ENCODE measurements around the gene SEZ6L.

SEZ6L gene

DNA sequence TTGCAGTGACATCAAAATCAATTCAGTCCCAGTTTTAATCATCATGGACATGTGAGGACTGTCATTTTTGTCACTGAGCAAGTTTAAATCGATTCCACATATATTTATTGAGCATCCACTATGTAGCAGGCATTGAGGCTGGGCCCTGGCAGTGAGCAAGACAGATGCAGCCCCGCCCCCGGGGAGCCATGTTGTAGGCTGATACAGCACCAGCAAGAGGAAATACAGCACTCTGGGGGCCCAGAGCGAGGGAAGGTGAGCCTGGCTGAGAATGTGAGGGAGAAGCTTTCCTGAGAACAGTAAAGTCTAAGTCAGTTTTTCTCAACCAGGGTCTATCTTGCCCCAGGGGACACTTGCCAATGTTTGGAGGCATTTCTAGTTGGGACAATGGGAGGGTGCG is 151.2 kb downstream of the SEZ6L start:
- H3K9ac ChIP-seq (ENCODE audit: low read depth, low read length, poor library complexity): no peak overlapping the region
- no peak overlapping the region for H3K23ac ChIP-seq (ENCODE audit: low read depth, low read length, poor library complexity)
- no peak overlapping the region for H4K91ac ChIP-seq (ENCODE audit: low read depth, low read length, poor library complexity)
- no CpG with 5 or more reads among the region's 5 CpGs for WGBS, 2 donors (ENCODE audit: extremely low coverage in 2 of 2, insufficient read length in 2 of 2, insufficient replicate concordance in 1 of 2)
- H3K36me3 ChIP-seq (replicated peaks in 1 of 2; ENCODE audit: control insufficient read depth in 2 of 2, insufficient read depth in 2 of 2, low read length in 2 of 2): no peaks in the 10 kb centered on the region
- no peak overlapping the region for H3K27ac ChIP-seq (replicated peaks; ENCODE audit: low read length)
- no peak overlapping the region for H2AK5ac ChIP-seq (ENCODE audit: low read depth, low read length)
- DNase-seq (ENCODE audit: low spot score): no peak
- H3K27me3 ChIP-seq (ENCODE audit: control insufficient read depth in 3 of 3, insufficient read depth in 3 of 3, low read depth in 1 of 3, low read length in 3 of 3): peaks cover 0 to 10% (median 0%) of the 10 kb centered on the region in 3 experiments
- H3K14ac ChIP-seq (ENCODE audit: low read length): no peak overlapping the region
- no peak overlapping the region for H3K18ac ChIP-seq (ENCODE audit: low read length)
- no peak overlapping the region for H2AFZ ChIP-seq (ENCODE audit: low read length)
- H3K4me2 ChIP-seq (ENCODE audit: insufficient read depth, low read length, poor library complexity, severe bottlenecking): no peak overlapping the region
- H2BK15ac ChIP-seq (ENCODE audit: low read length): no peak overlapping the region
- no peak overlapping the region for H2BK12ac ChIP-seq (ENCODE audit: low read length)
- H3K4ac ChIP-seq (ENCODE audit: low read length): no peak overlapping the region
- H3K4me3 ChIP-seq (ENCODE audit: low read length in 2 of 2): no peak overlapping the region
- H2BK120ac ChIP-seq (ENCODE audit: low read depth, low read length): no peak overlapping the region
- peaks cover 0 to 2% of the 10 kb centered on the region in 2 donors for H3K4me1 ChIP-seq (ENCODE audit: control insufficient read depth in 2 of 2, insufficient read depth in 1 of 2, low read depth in 1 of 2, low read length in 2 of 2)
- no peak overlapping the region for H4K8ac ChIP-seq (ENCODE audit: low read depth, low read length)
- H3K79me1 ChIP-seq (ENCODE audit: low read depth, low read length): no peaks in the 10 kb centered on the region
- H3K9me3 ChIP-seq (replicated peaks in 1 of 2; ENCODE audit: control insufficient read depth in 2 of 2, insufficient read depth in 1 of 2, low read depth in 1 of 2, low read length in 2 of 2): no peaks in the 10 kb centered on the region
- no peak overlapping the region for H2BK5ac ChIP-seq (ENCODE audit: low read length)

DNA sequence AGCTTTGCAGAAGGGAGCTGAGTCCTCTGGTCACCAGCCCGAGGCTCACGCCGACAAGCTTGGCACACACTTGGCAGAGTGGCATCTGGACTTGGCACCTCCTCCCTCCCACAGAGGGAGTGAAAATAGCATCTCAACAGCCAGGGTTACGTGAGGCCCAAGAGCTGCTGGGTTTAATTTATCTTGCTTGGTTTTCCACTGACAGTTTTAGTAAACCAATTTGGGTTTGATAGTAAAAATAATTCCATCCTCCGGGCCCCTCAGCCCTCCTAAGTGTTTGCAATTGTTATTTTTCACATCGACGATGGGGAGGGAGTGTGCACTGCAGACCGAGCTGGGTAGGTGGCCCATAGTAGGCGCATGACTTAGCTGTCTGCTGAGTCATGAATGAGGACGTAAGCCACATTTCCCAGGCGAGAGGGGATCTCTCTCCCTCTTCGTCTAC is 152.2 kb downstream of the SEZ6L start:
- Histone ChIP-seq H3K14ac (ENCODE audit: low read length) (no peak overlapping the region), H4K8ac (ENCODE audit: low read depth, low read length) (no peak overlapping the region), H3K9ac (ENCODE audit: low read depth, low read length, poor library complexity) (no peak overlapping the region), H2BK15ac (ENCODE audit: low read length) (no peak overlapping the region), H3K18ac (ENCODE audit: low read length) (no peak overlapping the region), H3K9me3 (replicated peaks in 1 of 2; ENCODE audit: control insufficient read depth in 2 of 2, insufficient read depth in 1 of 2, low read depth in 1 of 2, low read length in 2 of 2) (no peaks in the 10 kb centered on the region), H2AK5ac (ENCODE audit: low read depth, low read length) (no peak overlapping the region), H3K27me3 (ENCODE audit: control insufficient read depth in 3 of 3, insufficient read depth in 3 of 3, low read depth in 1 of 3, low read length in 3 of 3) (peaks cover 0 to 10% (median 0%) of the 10 kb centered on the region in 3 experiments), H2AFZ (ENCODE audit: low read length) (no peak overlapping the region), H3K79me1 (ENCODE audit: low read depth, low read length) (no peaks in the 10 kb centered on the region), H3K4ac (ENCODE audit: low read length) (no peak overlapping the region), H3K27ac (replicated peaks; ENCODE audit: low read length) (no peak overlapping the region), H2BK5ac (ENCODE audit: low read length) (no peak overlapping the region), H3K4me2 (ENCODE audit: insufficient read depth, low read length, poor library complexity, severe bottlenecking) (no peak overlapping the region), H2BK120ac (ENCODE audit: low read depth, low read length) (no peak overlapping the region), H3K36me3 (replicated peaks in 1 of 2; ENCODE audit: control insufficient read depth in 2 of 2, insufficient read depth in 2 of 2, low read length in 2 of 2) (no peaks in the 10 kb centered on the region), H3K23ac (ENCODE audit: low read depth, low read length, poor library complexity) (no peak overlapping the region), H2BK12ac (ENCODE audit: low read length) (no peak overlapping the region), H3K4me1 (ENCODE audit: control insufficient read depth in 2 of 2, insufficient read depth in 1 of 2, low read depth in 1 of 2, low read length in 2 of 2) (peaks cover 0 to 2% of the 10 kb centered on the region in 2 donors), H3K4me3 (ENCODE audit: low read length in 2 of 2) (no peak overlapping the region), H4K91ac (ENCODE audit: low read depth, low read length, poor library complexity) (no peak overlapping the region)
- no CpG with 5 or more reads among the region's 12 CpGs for WGBS, 2 donors (ENCODE audit: extremely low coverage in 2 of 2, insufficient read length in 2 of 2, insufficient replicate concordance in 1 of 2)
- DNase-seq (ENCODE audit: low spot score): no peak

DNA sequence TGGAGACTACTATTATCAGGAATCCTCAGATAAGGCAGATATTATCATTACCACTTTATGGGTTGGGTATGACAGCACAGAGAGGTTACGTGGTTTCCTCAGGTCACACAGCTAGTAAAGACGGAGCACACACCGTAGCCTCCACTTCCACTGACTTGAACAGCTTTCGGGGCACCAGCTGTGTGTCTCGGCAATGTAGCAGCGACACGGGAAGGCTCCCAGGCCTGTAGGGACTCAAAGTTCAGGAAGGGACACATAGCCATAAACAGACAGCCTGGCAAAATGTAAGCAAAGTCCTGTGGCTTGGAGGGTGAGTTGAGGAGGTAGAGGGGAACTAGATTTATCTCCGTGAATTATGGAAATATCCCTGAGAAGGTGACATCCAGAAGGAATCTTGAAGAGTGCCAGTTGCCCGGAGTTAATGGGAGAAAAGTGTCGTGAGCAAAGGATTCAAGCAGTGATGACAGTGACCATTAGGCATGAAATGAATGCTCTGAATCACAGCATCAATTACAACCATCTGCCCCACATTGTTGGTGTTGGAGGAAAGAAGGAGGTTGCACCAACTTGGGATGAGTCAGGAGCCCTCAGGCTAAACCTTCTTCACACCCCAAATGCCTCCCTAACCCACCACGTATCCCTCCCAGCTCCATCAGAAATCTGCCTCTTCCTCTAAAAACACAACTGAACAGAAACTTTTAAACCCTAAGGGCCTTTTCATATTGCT is 153.1 kb downstream of the SEZ6L start:
- no peak overlapping the region for H4K8ac ChIP-seq (ENCODE audit: low read depth, low read length)
- no peak overlapping the region for H2BK120ac ChIP-seq (ENCODE audit: low read depth, low read length)
- peaks cover 0 to 2% of the 10 kb centered on the region in 2 donors for H3K4me1 ChIP-seq (ENCODE audit: control insufficient read depth in 2 of 2, insufficient read depth in 1 of 2, low read depth in 1 of 2, low read length in 2 of 2)
- no peak overlapping the region for H3K27ac ChIP-seq (replicated peaks; ENCODE audit: low read length)
- no peak overlapping the region for H2BK5ac ChIP-seq (ENCODE audit: low read length)
- no peak overlapping the region for H3K4me3 ChIP-seq (ENCODE audit: low read length in 2 of 2)
- H3K36me3 ChIP-seq (replicated peaks in 1 of 2; ENCODE audit: control insufficient read depth in 2 of 2, insufficient read depth in 2 of 2, low read length in 2 of 2): no peaks in the 10 kb centered on the region
- no peak overlapping the region for H3K18ac ChIP-seq (ENCODE audit: low read length)
- H2AK5ac ChIP-seq (ENCODE audit: low read depth, low read length): no peak overlapping the region
- no peak overlapping the region for H3K14ac ChIP-seq (ENCODE audit: low read length)
- no peak overlapping the region for H2AFZ ChIP-seq (ENCODE audit: low read length)
- H3K9me3 ChIP-seq (replicated peaks in 1 of 2; ENCODE audit: control insufficient read depth in 2 of 2, insufficient read depth in 1 of 2, low read depth in 1 of 2, low read length in 2 of 2): peaks cover 0 to 2% of the 10 kb centered on the region in 2 donors
- no peak overlapping the region for H2BK15ac ChIP-seq (ENCODE audit: low read length)
- peaks cover 0 to 14% (median 0%) of the 10 kb centered on the region in 3 experiments for H3K27me3 ChIP-seq (ENCODE audit: control insufficient read depth in 3 of 3, insufficient read depth in 3 of 3, low read depth in 1 of 3, low read length in 3 of 3)
- no peak overlapping the region for H2BK12ac ChIP-seq (ENCODE audit: low read length)
- no peak overlapping the region for H3K4me2 ChIP-seq (ENCODE audit: insufficient read depth, low read length, poor library complexity, severe bottlenecking)
- H3K4ac ChIP-seq (ENCODE audit: low read length): no peak overlapping the region
- no peak overlapping the region for H4K91ac ChIP-seq (ENCODE audit: low read depth, low read length, poor library complexity)
- no peak for DNase-seq (ENCODE audit: low spot score)
- H3K9ac ChIP-seq (ENCODE audit: low read depth, low read length, poor library complexity): no peak overlapping the region
- no CpG with 5 or more reads among the region's 11 CpGs for WGBS, 2 donors (ENCODE audit: extremely low coverage in 2 of 2, insufficient read length in 2 of 2, insufficient replicate concordance in 1 of 2)
- H3K79me1 ChIP-seq (ENCODE audit: low read depth, low read length): no peaks in the 10 kb centered on the region
- H3K23ac ChIP-seq (ENCODE audit: low read depth, low read length, poor library complexity): no peak overlapping the region

DNA sequence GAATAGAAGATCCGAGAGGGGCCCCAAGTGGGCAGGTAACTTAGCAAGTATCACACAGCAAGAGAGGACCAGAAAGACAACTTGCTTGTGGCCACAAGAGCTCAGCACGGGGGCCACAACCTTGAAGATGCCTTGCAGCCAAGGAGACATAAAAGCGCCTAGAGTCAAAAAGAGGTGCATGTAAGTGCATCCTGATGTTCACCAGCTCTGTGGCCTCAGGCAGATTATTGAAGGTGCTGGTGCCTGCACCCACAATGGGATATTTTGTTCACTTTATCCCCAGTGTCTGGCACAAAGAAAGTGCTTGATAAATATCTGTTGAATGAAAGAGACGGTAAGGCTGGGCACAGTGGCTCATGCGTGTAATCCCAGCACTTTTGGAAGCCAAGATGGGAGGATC is 153.8 kb downstream of the SEZ6L start:
- no CpG with 5 or more reads among the region's 5 CpGs for WGBS, 2 donors (ENCODE audit: extremely low coverage in 2 of 2, insufficient read length in 2 of 2, insufficient replicate concordance in 1 of 2)

More for the DNA sequence above, 153.8 kb downstream of the SEZ6L start:
- peaks cover 0 to 15% (median 0%) of the 10 kb centered on the region in 3 experiments for H3K27me3 ChIP-seq (ENCODE audit: control insufficient read depth in 3 of 3, insufficient read depth in 3 of 3, low read depth in 1 of 3, low read length in 3 of 3)
- H4K8ac ChIP-seq (ENCODE audit: low read depth, low read length): no peak overlapping the region
- H3K79me1 ChIP-seq (ENCODE audit: low read depth, low read length): no peaks in the 10 kb centered on the region
- H3K36me3 ChIP-seq (replicated peaks in 1 of 2; ENCODE audit: control insufficient read depth in 2 of 2, insufficient read depth in 2 of 2, low read length in 2 of 2): no peaks in the 10 kb centered on the region
- H2BK5ac ChIP-seq (ENCODE audit: low read length): no peak overlapping the region
- H4K91ac ChIP-seq (ENCODE audit: low read depth, low read length, poor library complexity): no peak overlapping the region
- H2BK15ac ChIP-seq (ENCODE audit: low read length): no peak overlapping the region
- no peak overlapping the region for H3K27ac ChIP-seq (replicated peaks; ENCODE audit: low read length)
- H3K14ac ChIP-seq (ENCODE audit: low read length): no peak overlapping the region
- no peak overlapping the region for H2BK12ac ChIP-seq (ENCODE audit: low read length)
- no peak overlapping the region for H2AK5ac ChIP-seq (ENCODE audit: low read depth, low read length)
- no peak overlapping the region for H3K4me2 ChIP-seq (ENCODE audit: insufficient read depth, low read length, poor library complexity, severe bottlenecking)
- no peak overlapping the region for H2BK120ac ChIP-seq (ENCODE audit: low read depth, low read length)
- H3K9ac ChIP-seq (ENCODE audit: low read depth, low read length, poor library complexity): no peak overlapping the region
- H3K18ac ChIP-seq (ENCODE audit: low read length): no peak overlapping the region
- H3K4me1 ChIP-seq (ENCODE audit: control insufficient read depth in 2 of 2, insufficient read depth in 1 of 2, low read depth in 1 of 2, low read length in 2 of 2): peaks cover 0 to 2% of the 10 kb centered on the region in 2 donors
- DNase-seq (ENCODE audit: low spot score): no peak
- H2AFZ ChIP-seq (ENCODE audit: low read length): no peak overlapping the region
- peaks cover 0 to 3% of the 10 kb centered on the region in 2 donors for H3K9me3 ChIP-seq (replicated peaks in 1 of 2; ENCODE audit: control insufficient read depth in 2 of 2, insufficient read depth in 1 of 2, low read depth in 1 of 2, low read length in 2 of 2)
- H3K4me3 ChIP-seq (ENCODE audit: low read length in 2 of 2): no peak overlapping the region
- H3K23ac ChIP-seq (ENCODE audit: low read depth, low read length, poor library complexity): no peak overlapping the region
- no peak overlapping the region for H3K4ac ChIP-seq (ENCODE audit: low read length)

Measured in neuronal stem cell (in vitro differentiated cells).